GM12873 (cell line): ENCODE results near the gene TESPA1.

ENCODE experiments used
- TF ChIP-seq, protein P1 (sequence below): IDR thresholded peaks from 2 replicates; pipeline ENCODE4 v1.5.1; 2012; ENCODE audit warnings: low read depth, mild to moderate bottlenecking, moderate library complexity, low read length, control low read depth; ENCODE audit not compliant: insufficient read depth; ENCODE audit errors: missing control alignments

TESPA1 gene

DNA sequence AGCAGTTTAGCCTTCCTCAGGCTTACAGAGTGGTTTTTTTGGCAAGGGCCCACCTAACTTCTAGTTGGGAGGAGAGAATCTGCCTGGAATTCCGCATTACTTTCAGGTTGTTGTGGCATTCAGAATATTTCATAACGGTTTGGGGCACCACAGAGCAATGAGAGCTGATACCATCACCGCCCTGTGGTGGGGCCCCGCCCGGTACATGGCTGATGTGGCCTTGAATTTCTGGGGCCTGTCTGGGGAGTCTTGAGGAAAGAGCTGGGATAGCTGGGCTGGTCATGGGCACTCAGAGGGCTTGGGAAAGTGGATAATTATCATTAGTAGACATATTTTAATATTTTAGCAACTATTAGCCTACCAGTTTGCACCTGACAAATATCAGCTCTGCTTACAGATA is 4.2 kb downstream of the TESPA1 start:
- TF ChIP-seq, protein P1, sequence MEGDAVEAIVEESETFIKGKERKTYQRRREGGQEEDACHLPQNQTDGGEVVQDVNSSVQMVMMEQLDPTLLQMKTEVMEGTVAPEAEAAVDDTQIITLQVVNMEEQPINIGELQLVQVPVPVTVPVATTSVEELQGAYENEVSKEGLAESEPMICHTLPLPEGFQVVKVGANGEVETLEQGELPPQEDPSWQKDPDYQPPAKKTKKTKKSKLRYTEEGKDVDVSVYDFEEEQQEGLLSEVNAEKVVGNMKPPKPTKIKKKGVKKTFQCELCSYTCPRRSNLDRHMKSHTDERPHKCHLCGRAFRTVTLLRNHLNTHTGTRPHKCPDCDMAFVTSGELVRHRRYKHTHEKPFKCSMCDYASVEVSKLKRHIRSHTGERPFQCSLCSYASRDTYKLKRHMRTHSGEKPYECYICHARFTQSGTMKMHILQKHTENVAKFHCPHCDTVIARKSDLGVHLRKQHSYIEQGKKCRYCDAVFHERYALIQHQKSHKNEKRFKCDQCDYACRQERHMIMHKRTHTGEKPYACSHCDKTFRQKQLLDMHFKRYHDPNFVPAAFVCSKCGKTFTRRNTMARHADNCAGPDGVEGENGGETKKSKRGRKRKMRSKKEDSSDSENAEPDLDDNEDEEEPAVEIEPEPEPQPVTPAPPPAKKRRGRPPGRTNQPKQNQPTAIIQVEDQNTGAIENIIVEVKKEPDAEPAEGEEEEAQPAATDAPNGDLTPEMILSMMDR = no peak

DNA sequence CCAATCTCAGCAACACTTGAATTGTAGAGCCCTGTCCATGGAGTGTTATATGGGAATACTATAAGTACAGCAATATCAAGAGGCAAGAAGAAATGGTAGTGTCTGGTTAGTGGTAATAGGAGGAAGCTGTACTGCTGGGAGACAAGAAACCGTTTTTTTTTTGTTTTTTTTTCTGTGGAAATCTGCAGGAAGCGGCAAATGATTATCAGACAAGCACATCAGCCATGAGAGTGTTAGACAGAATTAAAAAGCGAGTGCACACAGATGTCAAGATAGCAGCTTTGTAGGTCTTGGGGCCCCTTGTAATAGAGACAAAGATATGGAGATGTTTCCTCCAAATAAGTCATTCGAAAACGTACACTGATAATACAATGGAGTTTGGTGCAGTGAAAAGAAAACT is 6.7 kb downstream of the TESPA1 start:
- TF ChIP-seq, protein P1 = no peak

DNA sequence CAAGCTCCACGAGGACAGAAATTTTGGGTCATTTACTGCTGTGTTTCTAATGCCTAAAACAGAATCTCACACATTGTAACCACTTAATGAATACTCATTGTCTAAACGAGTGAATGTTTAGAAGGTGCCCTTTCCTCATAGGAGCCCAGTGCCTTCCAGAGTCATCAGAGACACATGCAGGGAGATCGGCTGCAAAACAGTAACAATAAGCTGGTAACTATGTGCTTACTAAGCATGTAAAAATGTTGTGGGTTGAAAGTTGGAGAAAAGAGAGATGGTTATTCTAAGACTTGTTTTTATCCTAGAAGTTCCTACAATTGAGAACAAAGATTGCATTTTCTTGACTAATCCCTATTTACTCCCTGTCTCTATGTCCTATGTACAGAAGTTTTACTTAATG is 7.4 kb downstream of the TESPA1 start:
- TF ChIP-seq, protein P1 = no peak

DNA sequence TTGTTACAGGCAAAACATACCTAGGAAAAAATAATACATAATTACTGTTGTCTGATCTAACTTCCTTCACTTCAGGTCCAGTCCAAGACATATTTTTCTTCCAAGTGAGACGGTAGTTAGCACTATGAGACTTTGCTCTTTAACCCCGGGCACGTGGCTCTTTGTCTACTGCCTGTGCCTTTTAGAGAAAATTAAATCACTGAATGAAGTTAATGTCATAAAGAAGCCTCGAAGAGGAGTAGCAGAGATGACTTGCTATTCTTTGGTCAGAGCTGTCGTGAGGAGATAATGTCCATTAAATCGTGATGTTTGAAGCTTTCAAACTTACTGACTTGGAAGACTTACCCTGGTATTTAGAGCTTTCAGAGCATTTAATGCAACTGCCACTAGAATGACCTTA is 8.7 kb downstream of the TESPA1 start:
- TF ChIP-seq, protein P1 = no peak

DNA sequence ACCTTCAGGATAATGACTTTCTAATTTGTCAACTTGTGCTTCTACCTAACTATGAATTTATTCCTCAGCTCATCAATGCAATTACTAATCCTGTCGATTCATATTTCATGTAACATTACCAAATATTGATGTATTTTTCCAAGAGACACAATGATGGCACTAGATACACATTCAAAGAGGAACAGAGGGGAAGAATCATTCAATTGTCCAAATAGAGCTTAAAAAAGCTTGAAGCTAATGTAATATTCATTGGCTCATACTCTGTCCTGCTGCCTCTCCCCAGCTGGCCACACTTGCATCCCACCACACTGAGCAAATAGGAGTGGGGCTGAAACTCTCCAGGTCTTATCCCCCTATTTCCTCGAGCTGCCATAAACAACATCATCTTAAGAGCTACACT is 9.3 kb downstream of the TESPA1 start:
- TF ChIP-seq, protein P1 = no peak

DNA sequence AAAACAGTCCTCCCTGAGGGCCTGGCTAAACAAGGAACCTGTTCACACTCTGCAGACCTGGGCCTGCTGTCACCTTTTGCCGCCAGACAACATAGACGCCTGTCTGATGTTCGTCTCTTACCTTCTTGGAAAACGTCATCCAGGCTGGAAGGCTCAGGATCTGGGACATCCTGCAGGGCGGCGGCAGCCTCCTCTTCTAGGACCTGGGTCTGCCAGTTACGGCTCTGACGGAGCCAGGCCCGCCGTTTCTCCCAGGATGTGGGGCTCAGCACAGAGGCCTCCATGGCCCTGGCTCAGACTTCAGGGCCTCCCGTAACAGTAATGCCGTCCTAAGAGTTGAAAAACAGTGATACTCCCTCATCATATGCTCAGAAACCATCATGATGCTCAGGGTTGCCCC is 10.3 kb downstream of the TESPA1 start:
- TF ChIP-seq, protein P1 = no peak

DNA sequence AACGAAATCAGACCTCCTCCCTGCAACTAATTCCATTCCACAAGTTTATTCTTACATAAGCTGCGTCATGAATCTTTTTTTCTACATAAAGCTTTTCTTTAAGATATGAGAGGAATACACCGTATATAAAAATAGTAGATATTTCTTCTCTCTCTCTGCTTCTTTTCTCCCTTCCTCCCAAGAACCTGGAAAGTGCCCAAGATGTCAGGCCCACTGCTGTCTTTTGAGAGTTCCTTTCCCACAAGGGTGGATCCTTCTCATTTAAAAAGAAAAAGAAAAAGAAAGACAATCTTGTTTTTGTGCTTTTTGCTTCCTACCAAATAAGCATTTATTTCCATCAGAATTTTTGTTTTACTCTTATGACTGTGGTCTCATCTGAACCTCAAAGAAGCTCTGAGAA is 11.0 kb downstream of the TESPA1 start:
- TF ChIP-seq, protein P1 = no peak
